H1 (cell line): ENCODE data around the gene MYCBPAP. TPM values are rescaled to one million over a fixed set of nuclear protein-coding genes. Genes with fewer than 3 reads are reported as not detected.

ENCODE experiments used
- CBX5 ChIP-seq: fragments of 300-800, 300-1000 bp; sonication (generic); IDR thresholded peaks from 2 replicates; pipeline ENCODE4 v1.7.1; 2016; ENCODE audit warnings: antibody characterized with exemption, low read length, low read depth
- CHD7 ChIP-seq: fragments of 300-600 bp; sonication (generic); IDR thresholded peaks from 2 replicates; pipeline ENCODE4 v1.7.1; 2012; ENCODE audit warnings: low read length, moderate library complexity, mild to moderate bottlenecking, inconsistent platforms; ENCODE audit not compliant: insufficient replicate concordance
- CREB1 ChIP-seq: IDR thresholded peaks from 2 replicates; pipeline ENCODE4 v1.6.1; 2012; ENCODE audit warnings: inconsistent platforms
- RFX5 ChIP-seq: IDR thresholded peaks from 2 replicates; pipeline ENCODE4 v1.6.1; 2011; ENCODE audit warnings: low read depth, low read length, improper control_type of control experiment, borderline replicate concordance
- polyA plus RNA-seq, 7 experiments: library from polyadenylated mRNA; depleted of rRNA in 3 of 7; stranded (reverse) in 5 of 7; unstranded in 2 of 7; fragments of >200 nt in 5 of 7; fragments of 200-250 nt in 2 of 7; gene quantifications; 1 replicate in 5 of 7; 2 replicates in 1 of 7; 4 replicates in 1 of 7; pipeline versions ENCODE4 v1.2.1 to v1.2.3, GENCODE V29; 2011 to 2013; ENCODE audit warnings: missing spikeins in 2 of 7, mixed read lengths in 2 of 7
- total RNA-seq: library from RNA; stranded (reverse); fragmentation: NEBNext Ultra II Directional; extraction: Animal tissue kit (Norgen Biotek cat#: 25700); gene quantifications from 2 replicates; pipeline ENCODE4 v1.2.1, GENCODE V29; 2021

MYCBPAP gene
- total and polyA plus RNA-seq, 2 of the 8 experiments (the other 6 are each of a cell fraction or from before 2014, with no cell fraction given), result 0.89 to 3.3 TPM

GRCh38 chr17:50495918-50496317 is 12.3 kb upstream of the MYCBPAP start (continued):
- TF ChIP-seq CHD7, result no peak
- TF ChIP-seq CREB1, result no peak
- TF ChIP-seq RFX5, result no peak
- no peak for TF ChIP-seq CBX5
